ENCODE data around the gene DDI2.

- TF ChIP-seq SPI1 (IDR thresholded peaks at IDR 0.05; ENCODE audit: borderline replicate concordance, insufficient read depth, low read depth, low read length) (no peak), POLR2A (IDR thresholded peaks at IDR 0.05; ENCODE audit: low read depth, low read length) (no peak), TCF7 (IDR thresholded peaks at IDR 0.05; ENCODE audit: borderline replicate concordance) (no peak), CTCF (IDR thresholded peaks at IDR 0.05 in 2 of 3, conservative IDR thresholded peaks at IDR 0.05 in 1 of 3; ENCODE audit: control insufficient read depth in 2 of 3, extremely low read depth in 1 of 3, insufficient read depth in 1 of 3, low read depth in 3 of 3, low read length in 3 of 3) (no peak)
- TF ChIP-seq, protein P1, sequence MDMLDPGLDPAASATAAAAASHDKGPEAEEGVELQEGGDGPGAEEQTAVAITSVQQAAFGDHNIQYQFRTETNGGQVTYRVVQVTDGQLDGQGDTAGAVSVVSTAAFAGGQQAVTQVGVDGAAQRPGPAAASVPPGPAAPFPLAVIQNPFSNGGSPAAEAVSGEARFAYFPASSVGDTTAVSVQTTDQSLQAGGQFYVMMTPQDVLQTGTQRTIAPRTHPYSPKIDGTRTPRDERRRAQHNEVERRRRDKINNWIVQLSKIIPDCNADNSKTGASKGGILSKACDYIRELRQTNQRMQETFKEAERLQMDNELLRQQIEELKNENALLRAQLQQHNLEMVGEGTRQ (IDR thresholded peaks at IDR 0.05; ENCODE audit: borderline replicate concordance, low read depth, low read length) = no peak
Measured at GRCh38 chr1:15698201-15698600, 80.9 kb downstream of the DDI2 start.

Measured in GM12878 (cell line).